Measurements from ENCODE around the gene LAMA4. TPM values are rescaled to one million over a fixed set of nuclear protein-coding genes. Genes with fewer than 3 reads are reported as not detected.

LAMA4 gene
- total and polyA plus RNA-seq, 4 donors: 2.1 to 6.0 (median 3.5) TPM

- 97% methylated on average over 2 of the region's 2 CpGs for WGBS
- Histone ChIP-seq H3K36me3 (ENCODE audit: control insufficient read depth in 4 of 4, insufficient read depth in 3 of 4, low read depth in 1 of 4, low read length in 3 of 4) (no peaks in the 10 kb centered on the region), H3K4me1 (ENCODE audit: control insufficient read depth in 4 of 4, insufficient read depth in 4 of 4, low read length in 3 of 4) (peaks cover under 1 to 4% (median 2%) of the 10 kb centered on the region in 4 donors), H3K4me3 (ENCODE audit: low read depth in 1 of 3, low read length in 3 of 3) (no peak overlapping the region), H3K9ac (ENCODE audit: low read depth in 1 of 2, low read length in 2 of 2) (no peak overlapping the region), H3K9me3 (ENCODE audit: control insufficient read depth in 4 of 4, low read length in 3 of 4) (no peaks in the 10 kb centered on the region), H3K27ac (ENCODE audit: low read depth in 1 of 2, low read length in 2 of 2) (no peak overlapping the region), H3K27me3 (ENCODE audit: control insufficient read depth in 4 of 4, insufficient read depth in 4 of 4, low read length in 3 of 4) (no peaks in the 10 kb centered on the region)
- DNase-seq (ENCODE audit: low spot score): no peak
- TF ChIP-seq TAF1 (conservative IDR thresholded peaks at IDR 0.05) (no peak), FOXA1 (IDR thresholded peaks at IDR 0.05) (no peak), HNF4G (IDR thresholded peaks at IDR 0.05) (no peak), RAD21 (IDR thresholded peaks at IDR 0.05) (no peak), SP1 (IDR thresholded peaks at IDR 0.05) (no peak), NR2F2 (IDR thresholded peaks at IDR 0.05) (no peak), REST (IDR thresholded peaks at IDR 0.05) (no peak), ATF3 (IDR thresholded peaks at IDR 0.05) (no peak), EGR1 (IDR thresholded peaks at IDR 0.05; ENCODE audit: low read depth in 2 of 2) (no peak), YY1 (IDR thresholded peaks at IDR 0.05) (no peak), GABPA (IDR thresholded peaks at IDR 0.05 in 1 of 2, conservative IDR thresholded peaks at IDR 0.05 in 1 of 2) (no peak), FOXA2 (IDR thresholded peaks at IDR 0.05) (no peak), JUND (IDR thresholded peaks at IDR 0.05) (no peak)
- TF ChIP-seq, protein P1, sequence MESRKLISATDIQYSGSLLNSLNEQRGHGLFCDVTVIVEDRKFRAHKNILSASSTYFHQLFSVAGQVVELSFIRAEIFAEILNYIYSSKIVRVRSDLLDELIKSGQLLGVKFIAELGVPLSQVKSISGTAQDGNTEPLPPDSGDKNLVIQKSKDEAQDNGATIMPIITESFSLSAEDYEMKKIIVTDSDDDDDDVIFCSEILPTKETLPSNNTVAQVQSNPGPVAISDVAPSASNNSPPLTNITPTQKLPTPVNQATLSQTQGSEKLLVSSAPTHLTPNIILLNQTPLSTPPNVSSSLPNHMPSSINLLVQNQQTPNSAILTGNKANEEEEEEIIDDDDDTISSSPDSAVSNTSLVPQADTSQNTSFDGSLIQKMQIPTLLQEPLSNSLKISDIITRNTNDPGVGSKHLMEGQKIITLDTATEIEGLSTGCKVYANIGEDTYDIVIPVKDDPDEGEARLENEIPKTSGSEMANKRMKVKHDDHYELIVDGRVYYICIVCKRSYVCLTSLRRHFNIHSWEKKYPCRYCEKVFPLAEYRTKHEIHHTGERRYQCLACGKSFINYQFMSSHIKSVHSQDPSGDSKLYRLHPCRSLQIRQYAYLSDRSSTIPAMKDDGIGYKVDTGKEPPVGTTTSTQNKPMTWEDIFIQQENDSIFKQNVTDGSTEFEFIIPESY (IDR thresholded peaks at IDR 0.05): no peak
- TF ChIP-seq, protein P2, sequence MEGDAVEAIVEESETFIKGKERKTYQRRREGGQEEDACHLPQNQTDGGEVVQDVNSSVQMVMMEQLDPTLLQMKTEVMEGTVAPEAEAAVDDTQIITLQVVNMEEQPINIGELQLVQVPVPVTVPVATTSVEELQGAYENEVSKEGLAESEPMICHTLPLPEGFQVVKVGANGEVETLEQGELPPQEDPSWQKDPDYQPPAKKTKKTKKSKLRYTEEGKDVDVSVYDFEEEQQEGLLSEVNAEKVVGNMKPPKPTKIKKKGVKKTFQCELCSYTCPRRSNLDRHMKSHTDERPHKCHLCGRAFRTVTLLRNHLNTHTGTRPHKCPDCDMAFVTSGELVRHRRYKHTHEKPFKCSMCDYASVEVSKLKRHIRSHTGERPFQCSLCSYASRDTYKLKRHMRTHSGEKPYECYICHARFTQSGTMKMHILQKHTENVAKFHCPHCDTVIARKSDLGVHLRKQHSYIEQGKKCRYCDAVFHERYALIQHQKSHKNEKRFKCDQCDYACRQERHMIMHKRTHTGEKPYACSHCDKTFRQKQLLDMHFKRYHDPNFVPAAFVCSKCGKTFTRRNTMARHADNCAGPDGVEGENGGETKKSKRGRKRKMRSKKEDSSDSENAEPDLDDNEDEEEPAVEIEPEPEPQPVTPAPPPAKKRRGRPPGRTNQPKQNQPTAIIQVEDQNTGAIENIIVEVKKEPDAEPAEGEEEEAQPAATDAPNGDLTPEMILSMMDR (IDR thresholded peaks at IDR 0.05; ENCODE audit: low read depth, low read length, missing input control): no peak
Measured at GRCh38 chr6:112197636-112198035, 56.7 kb downstream of the LAMA4 start.

GRCh38 chr6:112196306-112196705 lies 58.1 kb downstream of the LAMA4 start:
- no peaks in the 10 kb centered on the region for H3K36me3 ChIP-seq (ENCODE audit: control insufficient read depth in 4 of 4, insufficient read depth in 3 of 4, low read depth in 1 of 4, low read length in 3 of 4)
- no peaks in the 10 kb centered on the region for H3K9me3 ChIP-seq (ENCODE audit: control insufficient read depth in 4 of 4, low read length in 3 of 4)
- 83% methylated on average over 1 of the region's 1 CpG for WGBS
- H3K4me1 ChIP-seq (ENCODE audit: control insufficient read depth in 4 of 4, insufficient read depth in 4 of 4, low read length in 3 of 4): no peaks in the 10 kb centered on the region
- no peak for DNase-seq (ENCODE audit: low spot score)
- TF ChIP-seq GABPA (IDR thresholded peaks at IDR 0.05 in 1 of 2, conservative IDR thresholded peaks at IDR 0.05 in 1 of 2): no peak
- no peak for TF ChIP-seq NR2F2 (IDR thresholded peaks at IDR 0.05)
- no peak for TF ChIP-seq TAF1 (conservative IDR thresholded peaks at IDR 0.05)
- no peak for TF ChIP-seq FOXA2 (IDR thresholded peaks at IDR 0.05)
- no peak for TF ChIP-seq ATF3 (IDR thresholded peaks at IDR 0.05)
- TF ChIP-seq RAD21 (IDR thresholded peaks at IDR 0.05): no peak
- TF ChIP-seq HNF4G (IDR thresholded peaks at IDR 0.05): no peak
- TF ChIP-seq YY1 (IDR thresholded peaks at IDR 0.05): no peak
- TF ChIP-seq HNF4A (conservative IDR thresholded peaks at IDR 0.05): no peak
- TF ChIP-seq SP1 (IDR thresholded peaks at IDR 0.05): no peak
- H3K4me3 ChIP-seq (ENCODE audit: low read depth in 1 of 3, low read length in 3 of 3): no peak overlapping the region
- no peaks in the 10 kb centered on the region for H3K27me3 ChIP-seq (ENCODE audit: control insufficient read depth in 4 of 4, insufficient read depth in 4 of 4, low read length in 3 of 4)
- H3K27ac ChIP-seq (ENCODE audit: low read depth in 1 of 2, low read length in 2 of 2): no peak overlapping the region
- H3K9ac ChIP-seq (ENCODE audit: low read depth in 1 of 2, low read length in 2 of 2): no peak overlapping the region

Data from liver (tissue), 9 donors.